Thyroid gland (tissue), 4 donors: Measurements from ENCODE around the gene TMPO.

Source experiments
- CTCF ChIP-seq, 6 experiments: fragments of 200-600 bp in 3 of 6; fragments of 450-650 bp in 3 of 6; sonication (generic) in 3 of 6; IDR thresholded peaks; one replicate each; pipeline ENCODE4 v1.5.1; 2016 to 2019; ENCODE audit warnings: antibody characterized with exemption in 6 of 6, mild to moderate bottlenecking in 2 of 6, inconsistent platforms in 1 of 6, moderate library complexity in 1 of 6
- POLR2A ChIP-seq, 2 donors: fragments of 450-650 bp; IDR thresholded peaks; one replicate each; pipeline ENCODE4 v1.6.1; 2017; ENCODE audit warnings: antibody characterized with exemption in 2 of 2, mild to moderate bottlenecking in 2 of 2, moderate library complexity in 1 of 2

GRCh38 chr12:98580695-98581094 lies 65.3 kb downstream of the TMPO start:
- no peak for TF ChIP-seq CTCF (IDR thresholded peaks at IDR 0.05)
- no peak for TF ChIP-seq POLR2A (IDR thresholded peaks at IDR 0.05)
